Right forelimb (tissue), 1 donor: Measurements from ENCODE around the gene NLRP10.

Experiments used
- DNase-seq: peaks from one replicate; pipeline ENCODE4 v3.0.0-alpha.2; 2018

The NLRP10 gene

GRCh38 chr11:7973011-7973410 is 7.8 kb upstream of the NLRP10 start:
- no peak for DNase-seq

- DNase-seq = no peak
Measured at GRCh38 chr11:7971846-7972245, 6.6 kb upstream of the NLRP10 start.

GRCh38 chr11:7969756-7970646 is 4.8 kb upstream of the NLRP10 start:
- no peak for DNase-seq

GRCh38 chr11:7968686-7969085 is 3.4 kb upstream of the NLRP10 start:
- no peak for DNase-seq

GRCh38 chr11:7967826-7968225 is 2.6 kb upstream of the NLRP10 start:
- DNase-seq = no peak

- no peak for DNase-seq
Measured at GRCh38 chr11:7967097-7967496, 1.9 kb upstream of the NLRP10 start.

- DNase-seq = no peak
Measured at GRCh38 chr11:7964873-7965272, 374 bp downstream of the NLRP10 start.

GRCh38 chr11:7964261-7964660 is 986 bp downstream of the NLRP10 start:
- no peak for DNase-seq

- DNase-seq = no peak
Measured at GRCh38 chr11:7955191-7955590, 10.1 kb downstream of the NLRP10 start.

GRCh38 chr11:7949934-7950333 is 15.3 kb downstream of the NLRP10 start:
- DNase-seq = no peak

- DNase-seq = no peak
Measured at GRCh38 chr11:7944123-7944522, 21.1 kb downstream of the NLRP10 start.

- no peak for DNase-seq
Measured at GRCh38 chr11:7941608-7942007, 23.6 kb downstream of the NLRP10 start, which contains the start of gene OR10A3. OR10A3 (minus strand) TSS chr11:7941708; CDS start chr11:7939520, 2,188 bp downstream.

- no peak for DNase-seq
Measured at GRCh38 chr11:7941146-7941545, 24.1 kb downstream of the NLRP10 start.

GRCh38 chr11:7936615-7937014 is 28.6 kb downstream of the NLRP10 start:
- no peak for DNase-seq

- no peak for DNase-seq
Measured at GRCh38 chr11:7931168-7931567, 34.1 kb downstream of the NLRP10 start, which contains the start of gene OR10A6. OR10A6 (minus strand) TSS chr11:7931268; CDS start chr11:7928662, 2,606 bp downstream.

GRCh38 chr11:7927635-7928034 is 37.6 kb downstream of the NLRP10 start:
- no peak for DNase-seq

- DNase-seq = no peak
Measured at GRCh38 chr11:7924536-7924935, 40.7 kb downstream of the NLRP10 start.

- no peak for DNase-seq
Measured at GRCh38 chr11:7918141-7918540, 47.1 kb downstream of the NLRP10 start.
